ENCODE data around the gene UFD1. TPM values are rescaled to one million over a fixed set of nuclear protein-coding genes. Genes with fewer than 3 reads are reported as not detected.

The UFD1 gene
- total RNA-seq, 1 donor from 2014 or later = 75.8 TPM

DNA sequence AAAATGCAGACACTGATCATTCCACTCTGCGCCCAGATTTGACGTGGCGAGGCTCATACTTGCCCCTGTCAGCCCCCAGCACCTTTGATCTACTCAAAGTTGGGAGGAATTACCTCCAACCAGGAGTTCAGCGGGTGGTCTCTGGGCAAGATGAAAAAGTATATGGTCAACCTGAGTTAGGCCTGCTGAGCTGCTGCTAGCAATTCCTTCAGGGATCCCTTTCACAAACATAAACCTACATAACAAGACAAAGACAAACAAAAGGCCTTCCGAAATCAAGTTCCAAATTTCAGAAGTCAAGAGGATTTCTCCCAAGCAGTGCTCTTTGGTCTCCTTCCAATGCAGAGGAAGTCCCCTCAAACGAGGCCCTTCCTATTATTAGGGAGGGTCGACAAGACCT lies 24.4 kb upstream of the UFD1 start:
- Mint-ChIP-seq H3K4me3 (ENCODE audit: unreplicated experiment) (no peak overlapping the region), H3K36me3 (ENCODE audit: low read depth) (no peaks in the 10 kb centered on the region)

DNA sequence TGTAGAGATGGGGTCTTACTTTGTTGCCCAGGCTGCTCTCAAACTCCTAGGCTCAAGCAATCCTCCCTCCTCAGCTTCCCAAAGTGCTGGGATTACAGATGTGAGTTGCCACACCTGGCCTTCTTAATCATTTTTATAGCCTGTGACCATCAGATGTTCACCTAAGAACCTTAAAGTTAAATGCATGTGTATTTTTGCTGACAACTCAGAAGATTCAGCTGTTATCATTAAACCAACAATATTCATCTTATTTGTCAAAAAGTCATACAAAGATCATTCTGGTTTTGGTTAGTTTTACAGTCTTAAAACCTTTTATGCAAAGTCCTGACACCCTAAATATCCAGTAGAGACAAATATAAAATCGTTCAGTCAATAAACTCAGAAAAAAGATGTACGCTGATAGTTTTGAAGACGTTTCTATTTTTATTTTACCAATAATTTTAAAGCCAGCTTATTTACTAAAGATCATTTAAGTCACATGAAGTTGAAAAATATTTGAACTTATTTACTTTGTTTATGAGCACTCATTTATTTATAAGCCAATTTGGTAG lies 23.0 kb upstream of the UFD1 start:
- TF ChIP-seq CTCF (IDR thresholded peaks at IDR 0.05) = no peak
- no peak for DNase-seq (ENCODE audit: low spot score)
- H3K27ac Mint-ChIP-seq (ENCODE audit: unreplicated experiment) = no peak overlapping the region
- peaks cover 6% of the 10 kb centered on the region for H3K4me1 Mint-ChIP-seq (ENCODE audit: low read depth)
- H3K27me3 Mint-ChIP-seq (ENCODE audit: low read depth) = no peaks in the 10 kb centered on the region
- H3K36me3 Mint-ChIP-seq (ENCODE audit: low read depth) = no peaks in the 10 kb centered on the region
- H3K4me3 Mint-ChIP-seq (ENCODE audit: unreplicated experiment) = no peak overlapping the region
- H3K9me3 Mint-ChIP-seq (ENCODE audit: low read depth) = no peaks in the 10 kb centered on the region

More for the DNA sequence above, 24.4 kb upstream of the UFD1 start:
- DNase-seq (ENCODE audit: low spot score) = peak; percentile 28
- H3K27me3 Mint-ChIP-seq (ENCODE audit: low read depth) = no peaks in the 10 kb centered on the region
- TF ChIP-seq CTCF (IDR thresholded peaks at IDR 0.05) = no peak
- no peaks in the 10 kb centered on the region for H3K9me3 Mint-ChIP-seq (ENCODE audit: low read depth)
- no peaks in the 10 kb centered on the region for H3K4me1 Mint-ChIP-seq (ENCODE audit: low read depth)
- no peak overlapping the region for H3K27ac Mint-ChIP-seq (ENCODE audit: unreplicated experiment)

DNA sequence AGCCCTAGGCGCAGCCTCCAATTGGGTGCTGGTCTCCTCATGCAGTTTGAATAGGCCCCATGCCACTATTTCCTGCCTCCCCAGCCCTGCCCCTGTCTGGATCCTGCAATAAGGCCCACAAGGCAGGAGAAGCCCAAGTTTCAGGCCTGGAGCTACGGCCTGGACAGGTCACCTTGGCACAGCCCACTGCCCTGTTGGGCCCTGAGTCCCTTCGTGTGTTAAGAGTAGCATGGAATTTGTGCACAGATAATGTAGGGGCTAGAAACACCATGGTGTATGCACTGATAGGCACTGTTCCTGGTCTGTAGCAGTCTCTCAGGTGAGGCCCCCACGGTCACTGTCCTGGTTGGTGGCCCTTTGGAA lies 20.9 kb upstream of the UFD1 start:
- Mint-ChIP-seq H3K4me1 (ENCODE audit: low read depth) (peaks cover 10% of the 10 kb centered on the region), H3K36me3 (ENCODE audit: low read depth) (no peaks in the 10 kb centered on the region), H3K4me3 (ENCODE audit: unreplicated experiment) (no peak overlapping the region), H3K9me3 (ENCODE audit: low read depth) (no peaks in the 10 kb centered on the region), H3K27ac (ENCODE audit: unreplicated experiment) (no peak overlapping the region), H3K27me3 (ENCODE audit: low read depth) (no peaks in the 10 kb centered on the region)
- no peak for DNase-seq (ENCODE audit: low spot score)
- TF ChIP-seq CTCF (IDR thresholded peaks at IDR 0.05) = no peak

- Mint-ChIP-seq H3K27me3 (ENCODE audit: low read depth) (no peaks in the 10 kb centered on the region), H3K9me3 (ENCODE audit: low read depth) (no peaks in the 10 kb centered on the region), H3K27ac (ENCODE audit: unreplicated experiment) (no peak overlapping the region), H3K4me3 (ENCODE audit: unreplicated experiment) (no peak overlapping the region), H3K36me3 (ENCODE audit: low read depth) (no peaks in the 10 kb centered on the region), H3K4me1 (ENCODE audit: low read depth) (peaks cover 10% of the 10 kb centered on the region)
- DNase-seq (ENCODE audit: low spot score) = no peak
- no peak for TF ChIP-seq CTCF (IDR thresholded peaks at IDR 0.05)
Measured at GRCh38 chr22:19499236-19499879, 20.4 kb upstream of the UFD1 start.

DNA sequence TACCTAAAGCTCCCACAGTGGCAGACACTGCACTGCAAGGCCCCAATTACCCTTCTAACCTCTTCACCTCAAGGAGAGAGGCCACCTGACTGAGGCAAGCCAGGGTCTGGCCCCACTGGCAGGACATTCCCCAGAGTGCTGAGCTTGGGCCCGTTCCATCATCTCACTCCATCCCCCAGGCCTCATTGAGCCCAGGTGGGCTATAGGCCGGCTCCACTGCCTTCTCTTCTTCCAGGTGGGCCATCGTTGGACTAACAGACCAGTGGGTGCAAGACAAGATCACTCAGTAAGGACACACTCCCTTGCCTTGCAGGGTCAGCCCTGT lies 19.8 kb upstream of the UFD1 start:
- Mint-ChIP-seq H3K36me3 (ENCODE audit: low read depth) (no peaks in the 10 kb centered on the region), H3K4me1 (ENCODE audit: low read depth) (peaks cover 10% of the 10 kb centered on the region), H3K9me3 (ENCODE audit: low read depth) (no peaks in the 10 kb centered on the region), H3K27ac (ENCODE audit: unreplicated experiment) (no peak overlapping the region), H3K4me3 (ENCODE audit: unreplicated experiment) (no peak overlapping the region), H3K27me3 (ENCODE audit: low read depth) (no peaks in the 10 kb centered on the region)
- TF ChIP-seq CTCF (IDR thresholded peaks at IDR 0.05) = no peak
- DNase-seq (ENCODE audit: low spot score) = no peak

Measured in chondrocyte (in vitro differentiated cells).